Muscle of arm (tissue), 12 donors: ENCODE measurements around the gene C16orf46. TPM values are rescaled to one million over a fixed set of nuclear protein-coding genes. Genes with fewer than 3 reads are reported as not detected.

Source experiments
- DNase-seq: peaks from one replicate; pipeline ENCODE4 v3.0.0-alpha.2; 2013
- polyA plus RNA-seq, 12 donors: library from polyadenylated mRNA; unstranded; fragments of 120-200 nt; gene quantifications; one replicate each; pipeline ENCODE4 v1.2.1, GENCODE V29; 2013; ENCODE audit not compliant: insufficient read length in 12 of 12

Gene C16orf46
- polyA plus RNA-seq, 12 donors = 0.15 to 1.7 (median 0.66) TPM; not detected in 3

DNA sequence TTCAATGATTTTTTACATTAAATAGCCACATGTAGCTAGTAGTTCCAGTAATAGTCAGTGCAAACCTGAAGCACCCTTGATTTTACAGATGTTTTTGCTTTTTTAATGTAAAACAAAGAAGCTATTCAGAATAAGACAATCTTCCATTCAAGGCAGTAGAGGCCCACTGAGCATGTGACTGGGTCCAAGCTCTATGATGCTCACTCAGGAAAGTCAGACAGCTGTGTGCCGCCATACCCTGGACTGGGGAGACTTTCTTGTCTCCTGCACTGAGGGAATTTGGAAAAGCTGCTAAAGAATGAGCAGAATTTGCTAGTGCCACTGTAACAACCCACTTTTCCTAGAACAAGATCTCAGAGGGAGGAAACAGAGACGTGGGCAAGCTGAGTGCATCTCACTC, 58.5 kb downstream of the C16orf46 start:
- DNase-seq = no peak

DNA sequence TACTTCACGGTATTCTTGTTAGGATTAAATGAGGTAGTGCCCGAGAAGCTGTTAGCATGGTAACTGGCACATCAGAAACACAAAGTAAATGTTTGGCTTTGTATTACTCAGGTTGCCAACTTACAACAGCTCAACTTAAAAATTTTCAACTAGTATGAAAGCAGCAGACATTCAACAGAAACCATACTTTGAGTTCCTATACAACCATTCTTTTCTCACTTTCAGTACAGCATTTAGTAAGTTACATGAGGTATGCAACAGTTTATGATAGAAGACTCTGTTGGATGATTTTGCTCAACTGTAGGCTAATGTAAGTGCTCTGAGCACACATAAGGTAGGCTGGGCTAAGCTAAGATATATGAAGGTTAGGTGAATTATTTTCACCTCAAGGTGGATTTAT, 62.4 kb downstream of the C16orf46 start:
- no peak for DNase-seq

DNA sequence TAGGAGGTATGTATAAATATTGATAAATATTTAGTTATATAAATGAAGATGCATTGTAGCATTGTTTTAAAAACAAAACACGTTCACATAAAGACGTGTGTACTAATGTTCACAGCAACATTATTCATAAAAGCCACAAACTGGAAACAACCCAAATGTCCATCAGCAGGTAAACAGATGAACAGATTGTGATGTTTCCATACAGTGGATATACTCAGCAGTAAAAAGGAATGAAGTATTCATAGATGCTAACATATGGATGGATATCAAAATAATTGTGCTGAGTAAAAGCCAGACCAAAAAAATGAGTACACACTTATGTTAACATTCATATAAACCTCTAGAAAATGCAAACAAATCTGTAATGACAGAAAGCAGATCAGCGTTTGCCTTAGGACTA, 64.1 kb downstream of the C16orf46 start:
- DNase-seq = no peak

Other genes with a start within 250 kb of the C16orf46 start
- 10 to 100 TPM in 11 of 12 donors, not detected in 1; 27.5 to 48.6 (median 36.1) TPM for gene CMC2, start 70.4 kb downstream of the C16orf46 start, polyA plus RNA-seq
- gene CENPN, start 70.0 kb downstream of the C16orf46 start, polyA plus RNA-seq = 10 to 100 TPM in 10 of 12 donors, 1 to 10 TPM in 1, not detected in 1; 8.0 to 22.4 (median 14.9) TPM
- gene ATMIN, start 41.4 kb downstream of the C16orf46 start, polyA plus RNA-seq = 10 to 100 TPM in 11 of 12 donors, not detected in 1; 30.0 to 42.1 (median 36.2) TPM
- 10 to 100 TPM in 11 of 12 donors, not detected in 1; 40.2 to 79.5 (median 65.9) TPM for gene GCSH, start 19.2 kb upstream of the C16orf46 start, polyA plus RNA-seq
- gene BCO1, start 161.5 kb upstream of the C16orf46 start, polyA plus RNA-seq = under 1 TPM in 3 of 12 donors, not detected in 9; 0.07 to 0.10 (median 0.08) TPM
- gene GAN, start 237.7 kb upstream of the C16orf46 start, polyA plus RNA-seq = 1 to 10 TPM in 11 of 12 donors, not detected in 1; 1.8 to 3.8 (median 2.9) TPM